ENCODE measurements around the gene SMYD4.

GRCh38 chr17:1867307-1867706 lies 37.6 kb upstream of the SMYD4 start:
- TF ChIP-seq EZH2phosphoT487 (IDR thresholded peaks at IDR 0.05; ENCODE audit: borderline replicate concordance, low read length) = no peak
- TF ChIP-seq, protein P1, sequence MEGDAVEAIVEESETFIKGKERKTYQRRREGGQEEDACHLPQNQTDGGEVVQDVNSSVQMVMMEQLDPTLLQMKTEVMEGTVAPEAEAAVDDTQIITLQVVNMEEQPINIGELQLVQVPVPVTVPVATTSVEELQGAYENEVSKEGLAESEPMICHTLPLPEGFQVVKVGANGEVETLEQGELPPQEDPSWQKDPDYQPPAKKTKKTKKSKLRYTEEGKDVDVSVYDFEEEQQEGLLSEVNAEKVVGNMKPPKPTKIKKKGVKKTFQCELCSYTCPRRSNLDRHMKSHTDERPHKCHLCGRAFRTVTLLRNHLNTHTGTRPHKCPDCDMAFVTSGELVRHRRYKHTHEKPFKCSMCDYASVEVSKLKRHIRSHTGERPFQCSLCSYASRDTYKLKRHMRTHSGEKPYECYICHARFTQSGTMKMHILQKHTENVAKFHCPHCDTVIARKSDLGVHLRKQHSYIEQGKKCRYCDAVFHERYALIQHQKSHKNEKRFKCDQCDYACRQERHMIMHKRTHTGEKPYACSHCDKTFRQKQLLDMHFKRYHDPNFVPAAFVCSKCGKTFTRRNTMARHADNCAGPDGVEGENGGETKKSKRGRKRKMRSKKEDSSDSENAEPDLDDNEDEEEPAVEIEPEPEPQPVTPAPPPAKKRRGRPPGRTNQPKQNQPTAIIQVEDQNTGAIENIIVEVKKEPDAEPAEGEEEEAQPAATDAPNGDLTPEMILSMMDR (IDR thresholded peaks at IDR 0.05; ENCODE audit: low read depth, low read length, poor library complexity, severe bottlenecking) = no peak

Data from DOHH2 (cell line).